GM19452 (cell line): ENCODE results near the gene YIPF4.
"Not testable (repeated sequence)": the region's sequence is repeated elsewhere in the genome, so short reads cannot be mapped to it uniquely, and the experiment has no call there.

Source experiments
- ATAC-seq: cut with Tn5 transposase; IDR thresholded peaks from one replicate; pipeline ENCODE4 v1.9.1; 2021; ENCODE audit not compliant: unreplicated experiment

YIPF4 gene

GRCh38 chr2:32277674-32278477 is at the start of gene YIPF4:
Gene YIPF4 (plus strand): TSS chr2:32277904. CDS start chr2:32278156, 252 bp downstream.
- ATAC-seq = peak; percentile 98

DNA sequence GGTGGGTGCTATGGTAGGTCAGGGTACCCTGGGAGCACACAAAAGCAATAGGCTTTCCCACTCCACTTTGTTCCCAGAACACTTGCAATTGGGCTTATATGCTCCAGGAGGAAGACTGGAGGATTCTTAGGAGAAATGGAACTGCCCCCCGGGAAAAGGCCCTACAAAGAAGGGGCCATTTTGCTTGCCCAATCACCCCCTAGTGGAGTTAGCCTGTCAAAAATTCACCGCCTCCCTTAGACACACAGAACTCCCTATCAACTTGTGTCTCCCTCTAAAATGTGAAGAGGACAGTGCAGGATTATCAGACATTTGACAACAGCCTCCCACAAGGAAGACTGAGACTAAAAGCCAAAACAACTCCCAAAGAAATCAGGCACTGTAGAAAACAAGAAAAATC is 49.5 kb upstream of the YIPF4 start:
- no peak for ATAC-seq

DNA sequence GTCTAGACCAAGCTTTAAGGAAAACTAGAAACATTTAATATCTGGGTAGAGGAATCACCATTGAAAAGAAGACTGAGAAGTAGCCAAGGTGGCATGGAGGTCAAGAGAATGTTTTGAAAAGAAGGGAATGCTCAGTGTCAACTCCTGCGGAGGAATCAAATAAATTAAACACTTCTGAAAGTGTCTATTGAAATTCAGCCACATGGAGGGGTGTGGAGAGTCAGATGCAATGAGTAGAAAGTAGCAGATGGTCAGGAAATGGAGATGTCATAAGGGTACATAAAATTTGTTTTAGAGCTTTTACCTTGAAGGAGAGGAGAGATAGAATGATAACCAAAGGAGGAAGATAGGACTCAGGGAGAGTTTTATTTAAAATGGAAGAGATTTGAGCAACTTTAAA is 48.1 kb upstream of the YIPF4 start:
- ATAC-seq = no peak

GRCh38 chr2:32231959-32232358 is 45.7 kb upstream of the YIPF4 start:
- no peak for ATAC-seq

DNA sequence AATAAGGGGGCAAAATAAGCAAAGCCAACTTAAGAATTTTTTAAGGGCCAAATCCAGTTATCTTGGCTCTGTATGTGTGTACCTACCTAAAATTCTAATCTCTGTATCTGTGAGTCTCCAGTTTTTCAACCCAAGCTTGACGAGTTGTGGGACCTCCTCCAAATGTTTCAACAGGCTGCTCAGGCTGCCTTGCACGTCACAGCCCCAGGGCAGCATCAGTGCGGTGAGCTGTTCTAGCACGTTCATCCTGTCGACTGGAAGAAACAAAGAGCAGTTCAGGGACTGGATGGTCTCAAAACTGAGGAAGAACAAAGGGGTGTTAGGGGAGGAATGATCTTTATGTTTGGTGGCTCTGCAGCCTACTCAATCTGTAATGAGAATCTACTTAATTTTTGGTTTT is 42.4 kb upstream of the YIPF4 start:
- no peak for ATAC-seq

- ATAC-seq = no peak
Measured at GRCh38 chr2:32237488-32237887, 40.2 kb upstream of the YIPF4 start.

DNA sequence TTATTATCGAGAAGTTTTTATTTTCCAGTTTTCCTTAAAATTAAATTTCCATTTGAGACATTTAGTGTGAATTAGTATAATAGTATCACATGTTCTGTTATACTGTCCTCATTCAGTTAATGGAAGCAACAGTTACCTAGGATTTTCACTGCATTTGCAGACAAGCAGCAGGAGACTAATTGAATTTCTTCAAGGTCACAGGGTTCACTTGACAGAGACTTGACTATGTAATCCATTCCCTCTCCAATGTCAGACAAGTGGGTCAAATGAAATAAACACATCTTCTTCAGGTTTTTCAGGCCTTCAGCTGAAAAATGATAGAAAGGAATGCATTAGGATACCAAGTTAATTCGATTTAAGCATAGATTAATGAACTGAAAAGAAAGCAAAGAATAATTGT is 39.7 kb upstream of the YIPF4 start:
- no peak for ATAC-seq

DNA sequence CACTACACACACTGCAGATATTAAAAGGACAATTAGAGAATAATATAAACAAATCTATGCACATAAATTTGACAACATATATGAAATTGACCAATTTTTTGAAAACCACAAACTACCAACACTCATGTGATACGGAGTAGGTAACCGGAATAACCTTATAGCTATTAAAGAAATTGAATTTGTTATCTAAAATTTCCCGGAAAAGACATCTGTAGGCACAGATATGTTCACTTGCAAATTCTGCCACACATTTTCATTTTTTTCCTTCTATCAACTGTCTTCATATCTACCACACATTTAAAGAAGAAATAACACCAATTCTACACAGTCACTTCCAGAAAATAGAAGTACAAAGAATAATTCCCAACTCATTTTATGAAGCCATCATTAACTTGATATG is 35.4 kb upstream of the YIPF4 start:
- ATAC-seq = no peak

DNA sequence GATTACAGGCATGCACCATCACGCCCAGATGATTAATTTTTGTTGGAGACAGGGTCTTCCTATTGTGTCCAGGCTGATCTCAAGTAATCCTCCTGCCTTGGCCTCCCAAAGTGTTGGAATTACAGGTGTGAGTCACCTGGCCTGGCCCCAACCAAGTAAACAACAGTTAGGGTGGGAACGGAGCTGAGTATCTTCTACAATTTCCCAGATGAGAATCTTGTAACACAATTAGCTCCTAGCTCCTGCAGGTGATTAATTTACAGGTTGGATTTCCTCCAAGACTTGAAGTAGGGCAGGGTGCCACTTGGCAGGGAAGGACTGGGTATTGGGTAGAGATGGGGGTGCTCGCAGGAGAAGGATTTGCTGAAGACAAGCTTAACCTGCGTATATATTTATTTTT is 30.8 kb upstream of the YIPF4 start:
- no peak for ATAC-seq

GRCh38 chr2:32248299-32248698 is 29.4 kb upstream of the YIPF4 start:
- ATAC-seq = no peak

- ATAC-seq = no peak
Measured at GRCh38 chr2:32249731-32250236, 27.9 kb upstream of the YIPF4 start.

GRCh38 chr2:32250290-32250689 is 27.4 kb upstream of the YIPF4 start:
- ATAC-seq = no peak

DNA sequence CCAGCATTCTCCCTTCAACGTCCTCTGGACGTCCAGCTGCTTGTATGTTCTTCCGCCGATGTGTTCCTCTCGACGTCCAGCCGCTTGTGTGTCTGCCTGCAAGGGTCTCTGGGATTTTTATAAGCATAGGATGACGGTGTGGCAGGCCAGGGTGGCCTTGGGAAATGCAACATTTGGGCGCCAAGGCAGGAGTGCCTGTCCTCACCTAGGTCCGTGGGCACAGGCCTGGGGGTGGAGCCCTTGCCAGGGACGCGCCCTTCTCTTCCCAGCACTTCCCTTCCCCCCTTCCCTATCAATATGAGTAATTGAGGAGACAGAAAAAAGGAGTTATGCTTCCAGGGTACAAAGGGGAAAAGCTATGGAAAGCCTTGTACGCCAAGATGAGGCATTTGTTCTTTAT is 19.5 kb upstream of the YIPF4 start:
- ATAC-seq = no peak

- ATAC-seq = no peak
Measured at GRCh38 chr2:32260376-32260775, 17.3 kb upstream of the YIPF4 start.

GRCh38 chr2:32262105-32262504 is 15.6 kb upstream of the YIPF4 start:
- ATAC-seq = no peak

DNA sequence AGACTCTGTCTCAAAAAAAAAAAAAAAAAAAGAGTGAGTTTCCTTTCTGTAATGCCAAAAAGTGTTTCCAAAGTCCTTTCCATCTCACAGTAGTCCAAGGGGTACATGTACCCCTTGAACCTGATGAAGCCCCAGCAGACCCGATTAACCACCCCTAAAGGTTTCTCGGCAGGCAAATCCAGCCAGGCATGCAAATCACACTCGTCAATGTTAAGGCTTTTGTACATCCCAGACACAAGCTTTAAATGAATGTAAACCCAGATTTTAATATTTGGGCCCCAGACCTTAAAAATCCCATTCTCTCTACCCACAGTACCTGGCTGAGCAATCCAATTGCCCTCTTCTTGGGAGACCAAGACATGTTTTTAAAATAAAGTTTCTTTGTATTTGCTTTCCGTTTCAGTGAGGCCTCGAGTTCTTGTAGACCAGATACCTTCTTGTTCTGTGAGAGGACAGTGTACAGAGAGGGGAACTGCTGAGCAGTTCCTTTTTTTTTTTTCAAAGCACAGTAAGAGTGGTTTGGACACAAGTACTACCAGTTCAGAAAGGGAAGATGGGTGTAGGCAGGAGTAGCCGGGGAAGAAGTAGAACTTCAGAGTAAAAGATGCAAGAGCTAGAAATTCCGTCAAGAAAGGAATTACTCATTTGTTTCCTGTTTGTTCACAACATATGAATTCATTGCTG is 13.1 kb upstream of the YIPF4 start, which contains the start of gene NLRC4:
NLRC4 (minus strand) TSS at position 465 of the 684 bp plus-strand sequence. CDS start 8,111 bp downstream, outside the sequence.
- peak; percentile 89 for ATAC-seq

DNA sequence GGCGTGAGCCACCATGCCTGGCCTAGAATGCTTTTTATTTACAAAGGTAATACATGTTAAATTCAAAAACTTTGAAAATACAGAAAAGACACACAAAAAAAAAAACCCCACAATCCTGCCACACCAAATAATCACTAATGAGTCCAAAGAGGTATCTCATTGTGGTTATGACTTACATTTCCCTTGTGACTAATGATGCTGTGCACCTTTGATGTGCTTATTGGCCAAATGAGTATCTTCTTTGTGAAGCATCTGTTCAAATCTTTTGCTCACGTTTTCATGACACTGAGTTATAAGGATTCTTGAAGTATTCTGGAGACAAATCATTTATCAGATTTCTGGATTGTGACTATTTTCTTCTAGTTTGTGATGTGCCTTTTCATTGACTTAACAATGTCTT is 6.6 kb upstream of the YIPF4 start:
- ATAC-seq = no peak

- ATAC-seq = no peak
Measured at GRCh38 chr2:32272279-32272678, 5.4 kb upstream of the YIPF4 start.

- no peak for ATAC-seq
Measured at GRCh38 chr2:32274289-32274688, 3.4 kb upstream of the YIPF4 start.

DNA sequence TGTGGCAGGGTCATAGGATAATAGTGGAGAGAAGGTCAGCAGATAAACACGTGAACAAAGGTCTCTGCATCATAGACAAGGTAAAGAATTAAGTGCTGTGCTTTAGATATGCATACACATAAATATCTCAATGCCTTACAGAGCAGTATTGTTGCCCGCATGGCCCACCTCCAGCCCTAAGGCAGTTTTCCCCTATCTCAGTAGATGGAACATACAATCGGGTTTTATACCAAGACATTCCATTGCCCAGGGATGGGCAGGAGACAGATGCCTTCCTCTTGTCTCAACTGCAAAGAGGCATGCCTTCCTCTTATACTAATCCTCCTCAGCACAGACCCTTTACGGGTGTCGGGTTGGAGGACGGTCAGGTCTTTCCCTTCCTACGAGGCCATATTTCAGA is 1.9 kb upstream of the YIPF4 start:
- not testable (repeated sequence) for ATAC-seq

GRCh38 chr2:32277363-32277673 is 386 bp upstream of the YIPF4 start:
- peak; percentile 4 for ATAC-seq

DNA sequence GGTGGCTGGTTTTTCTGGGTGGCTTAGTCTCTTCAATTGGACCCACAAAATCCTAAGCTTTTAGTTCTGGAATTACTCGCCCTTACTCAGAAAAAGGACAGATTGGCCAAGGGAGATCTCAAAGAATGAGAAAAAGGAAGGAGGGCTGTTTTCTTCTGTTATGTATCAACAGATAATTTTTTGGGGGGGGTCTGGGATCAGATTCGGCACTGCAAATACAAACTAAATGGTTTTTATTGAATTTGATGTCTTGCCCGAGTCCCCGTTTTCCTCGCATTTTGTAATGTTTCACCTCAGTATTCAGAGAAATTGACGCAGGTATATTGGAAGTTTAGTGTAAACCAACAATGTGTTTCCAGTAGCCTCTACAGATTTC is 762 bp downstream of the YIPF4 start:
- no peak for ATAC-seq
